OCI-LY1 (cell line): ENCODE measurements around the gene TLL2.

ENCODE experiments used
- H2AFZ ChIP-seq: fragments of 200-600 bp; sonication (generic), shearing (Covaris generic); 2 replicates; pipeline ENCODE4 v1.6.0; 2014; ENCODE audit warnings: antibody characterized with exemption, mild to moderate bottlenecking, low read length
- H3F3A ChIP-seq: fragments of 200-600 bp; sonication (generic), shearing (Covaris generic); 2 replicates; pipeline ENCODE4 v1.6.0; 2014; ENCODE audit warnings: mild to moderate bottlenecking, antibody characterized with exemption, low read length, moderate library complexity; ENCODE audit not compliant: insufficient read depth
- H3K27ac ChIP-seq: fragments of 200-600 bp; sonication (generic); 2 replicates; pipeline ENCODE4 v1.5.1; 2014; ENCODE audit warnings: low read length, mixed run types, mild to moderate bottlenecking, low read depth; ENCODE audit not compliant: poor library complexity, severe bottlenecking
- H3K27me3 ChIP-seq: fragments of 200-600 bp; sonication (generic); 2 replicates; pipeline ENCODE4 v1.6.0; 2014; ENCODE audit warnings: antibody characterized with exemption, mild to moderate bottlenecking, low read length, moderate library complexity; ENCODE audit not compliant: insufficient read depth
- H3K36me3 ChIP-seq: fragments of 200-600 bp; sonication (generic); 2 replicates; pipeline ENCODE4 v1.6.1; 2014; ENCODE audit warnings: mild to moderate bottlenecking, antibody characterized with exemption, low read length, moderate library complexity, mixed read lengths; ENCODE audit not compliant: insufficient read depth
- H3K4me1 ChIP-seq: fragments of 200-600 bp; sonication (generic); 2 replicates; pipeline ENCODE4 v1.5.1; 2014; ENCODE audit warnings: mild to moderate bottlenecking, low read length, moderate library complexity; ENCODE audit not compliant: insufficient read depth, severe bottlenecking
- H3K4me2 ChIP-seq: fragments of 200-600 bp; sonication (generic), shearing (Covaris generic); 2 replicates; pipeline ENCODE4 v1.6.1; 2014; ENCODE audit warnings: low read length
- H3K4me3 ChIP-seq: fragments of 200-600 bp; sonication (generic); 2 replicates; pipeline ENCODE4 v1.5.1; 2014; ENCODE audit warnings: low read length, low read depth, mild to moderate bottlenecking, mixed read lengths; ENCODE audit not compliant: poor library complexity, severe bottlenecking
- H3K79me2 ChIP-seq: fragments of 200-600 bp; shearing (Covaris generic); 2 replicates; pipeline ENCODE4 v1.6.1; 2016; ENCODE audit warnings: mixed run types, low read length, mixed read lengths; ENCODE audit not compliant: insufficient read depth
- H3K9ac ChIP-seq: fragments of 200-600 bp; sonication (generic), shearing (Covaris generic); 2 replicates; pipeline ENCODE4 v1.6.1; 2014; ENCODE audit warnings: mild to moderate bottlenecking, low read length, mixed read lengths
- H3K9me2 ChIP-seq: fragments of 200-600 bp; sonication (generic), shearing (Covaris generic); 2 replicates; pipeline ENCODE4 v1.6.1; 2014; ENCODE audit warnings: low read depth, mild to moderate bottlenecking, low read length, mixed read lengths
- H3K9me3 ChIP-seq: fragments of 200-600 bp; shearing (Covaris generic); 2 replicates; pipeline ENCODE4 v1.6.1; 2014; ENCODE audit warnings: low read length, mixed read lengths
- H4K20me1 ChIP-seq: fragments of 200-600 bp; sonication (generic), shearing (Covaris generic); 2 replicates; pipeline ENCODE4 v1.6.0; 2016; ENCODE audit warnings: mild to moderate bottlenecking, low read length; ENCODE audit not compliant: insufficient read depth
- EZH2 ChIP-seq: fragments of 200-600 bp; sonication (generic), shearing (Covaris generic); IDR thresholded peaks from 2 replicates; pipeline ENCODE4 v1.8.0; 2017; ENCODE audit warnings: borderline replicate concordance, mixed run types, mild to moderate bottlenecking, antibody characterized with exemption, low read length, moderate library complexity, mixed read lengths
- TF ChIP-seq, protein P1 (sequence below): fragments of 200-600 bp; sonication (generic), shearing (Covaris generic); IDR thresholded peaks from 2 replicates; pipeline ENCODE4 v1.5.1; 2017; ENCODE audit warnings: mild to moderate bottlenecking, antibody characterized with exemption, low read length, moderate library complexity, mixed read lengths

TLL2 gene

DNA sequence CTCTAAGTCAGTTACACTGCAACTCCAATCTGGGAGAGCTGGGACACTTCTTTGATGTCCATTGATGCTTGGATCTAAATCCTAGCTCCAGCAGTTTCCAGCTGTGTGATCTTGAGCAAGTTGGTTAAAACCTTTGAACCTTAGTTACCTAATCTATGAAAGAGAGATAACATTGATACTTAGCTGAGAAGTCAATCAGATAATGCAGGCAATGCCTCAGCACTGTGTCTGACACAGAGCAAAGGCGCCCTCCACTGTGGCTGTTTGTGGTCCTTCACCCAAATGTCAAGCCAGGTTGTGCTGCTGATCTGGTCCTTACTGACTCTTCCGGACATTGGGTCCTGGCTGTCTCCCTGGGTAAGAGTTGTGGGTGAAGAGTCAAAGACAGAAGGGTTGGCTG lies 189.3 kb downstream of the TLL2 start:
- Histone ChIP-seq H2AFZ (no peak overlapping the region), H4K20me1 (no peaks in the 10 kb centered on the region), H3K4me2 (no peak overlapping the region), H3K4me1 (no peaks in the 10 kb centered on the region), H3K9me2 (no peaks in the 10 kb centered on the region), H3K4me3 (no peak overlapping the region), H3K36me3 (no peaks in the 10 kb centered on the region), H3K9me3 (no peaks in the 10 kb centered on the region), H3F3A (no peaks in the 10 kb centered on the region), H3K79me2 (no peaks in the 10 kb centered on the region), H3K9ac (no peak overlapping the region), H3K27ac (no peak overlapping the region), H3K27me3 (no peaks in the 10 kb centered on the region)
- TF ChIP-seq, protein P1, sequence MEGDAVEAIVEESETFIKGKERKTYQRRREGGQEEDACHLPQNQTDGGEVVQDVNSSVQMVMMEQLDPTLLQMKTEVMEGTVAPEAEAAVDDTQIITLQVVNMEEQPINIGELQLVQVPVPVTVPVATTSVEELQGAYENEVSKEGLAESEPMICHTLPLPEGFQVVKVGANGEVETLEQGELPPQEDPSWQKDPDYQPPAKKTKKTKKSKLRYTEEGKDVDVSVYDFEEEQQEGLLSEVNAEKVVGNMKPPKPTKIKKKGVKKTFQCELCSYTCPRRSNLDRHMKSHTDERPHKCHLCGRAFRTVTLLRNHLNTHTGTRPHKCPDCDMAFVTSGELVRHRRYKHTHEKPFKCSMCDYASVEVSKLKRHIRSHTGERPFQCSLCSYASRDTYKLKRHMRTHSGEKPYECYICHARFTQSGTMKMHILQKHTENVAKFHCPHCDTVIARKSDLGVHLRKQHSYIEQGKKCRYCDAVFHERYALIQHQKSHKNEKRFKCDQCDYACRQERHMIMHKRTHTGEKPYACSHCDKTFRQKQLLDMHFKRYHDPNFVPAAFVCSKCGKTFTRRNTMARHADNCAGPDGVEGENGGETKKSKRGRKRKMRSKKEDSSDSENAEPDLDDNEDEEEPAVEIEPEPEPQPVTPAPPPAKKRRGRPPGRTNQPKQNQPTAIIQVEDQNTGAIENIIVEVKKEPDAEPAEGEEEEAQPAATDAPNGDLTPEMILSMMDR, result peak; percentile 26; the same call in 1 of the 2 replicates
- TF ChIP-seq EZH2, result no peak

DNA sequence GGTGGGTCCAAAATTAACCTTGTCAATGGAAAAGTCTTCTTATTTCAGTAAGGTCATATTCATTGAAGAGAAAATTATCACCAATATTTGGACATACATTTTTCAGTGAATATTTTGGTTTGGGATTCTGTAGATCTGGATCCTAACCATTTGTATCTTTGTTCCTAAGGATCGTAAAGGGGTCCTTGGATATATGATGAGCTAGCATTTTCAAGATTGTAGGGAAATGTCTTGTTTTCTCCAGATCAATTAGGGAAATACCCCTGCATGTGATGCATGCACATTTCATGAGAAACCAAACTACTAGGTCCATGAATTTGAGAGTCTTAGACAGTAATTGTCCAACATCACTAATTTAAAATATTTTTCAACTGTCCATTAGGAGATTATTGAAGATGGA lies 191.5 kb downstream of the TLL2 start:
- Histone ChIP-seq H3K36me3 (no peaks in the 10 kb centered on the region), H3K27ac (no peak overlapping the region), H3K79me2 (no peaks in the 10 kb centered on the region), H3K4me1 (no peaks in the 10 kb centered on the region), H3K9me3 (no peaks in the 10 kb centered on the region), H3K4me2 (no peak overlapping the region), H3K4me3 (no peak overlapping the region), H2AFZ (no peak overlapping the region), H3K9me2 (no peaks in the 10 kb centered on the region), H3K9ac (no peak overlapping the region), H3K27me3 (no peaks in the 10 kb centered on the region), H4K20me1 (no peaks in the 10 kb centered on the region), H3F3A (no peaks in the 10 kb centered on the region)
- TF ChIP-seq, protein P1, result no peak
- no peak for TF ChIP-seq EZH2

DNA sequence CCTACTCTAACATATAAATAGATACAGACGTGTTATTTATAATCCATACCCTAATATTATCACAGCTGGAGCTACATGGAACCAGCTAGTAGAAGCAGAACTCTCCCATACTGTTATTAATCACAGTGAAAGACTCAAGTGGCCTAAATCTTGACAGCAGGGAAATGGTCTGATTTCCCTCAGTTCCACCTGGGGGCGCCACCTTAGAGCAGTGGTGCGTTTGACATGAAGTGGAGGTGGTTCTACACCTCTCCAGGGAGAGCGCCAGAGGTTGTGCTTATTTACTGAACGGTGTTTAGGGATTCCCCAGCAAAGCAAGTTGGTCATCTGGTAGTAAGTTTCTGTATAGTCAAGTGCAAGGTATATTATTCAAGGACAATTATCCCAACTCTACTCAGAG lies 191.9 kb downstream of the TLL2 start:
- TF ChIP-seq EZH2, result no peak
- TF ChIP-seq, protein P1, result peak; percentile 24; the same call in 1 of the 2 replicates
- no peak overlapping the region for H3K4me3 ChIP-seq
- no peak overlapping the region for H3K27ac ChIP-seq
- H3K79me2 ChIP-seq, result no peaks in the 10 kb centered on the region
- no peaks in the 10 kb centered on the region for H4K20me1 ChIP-seq
- no peaks in the 10 kb centered on the region for H3F3A ChIP-seq
- no peak overlapping the region for H2AFZ ChIP-seq
- no peaks in the 10 kb centered on the region for H3K9me3 ChIP-seq
- H3K4me1 ChIP-seq, result no peaks in the 10 kb centered on the region
- H3K36me3 ChIP-seq, result no peaks in the 10 kb centered on the region
- no peak overlapping the region for H3K9ac ChIP-seq
- no peaks in the 10 kb centered on the region for H3K9me2 ChIP-seq
- no peak overlapping the region for H3K4me2 ChIP-seq
- H3K27me3 ChIP-seq, result no peaks in the 10 kb centered on the region
